ENCODE data around the gene ABO. TPM values are rescaled to one million over a fixed set of nuclear protein-coding genes. Genes with fewer than 3 reads are reported as not detected.
"Not testable (repeated sequence)": the region's sequence is repeated elsewhere in the genome, so short reads cannot be mapped to it uniquely, and the experiment has no call there.

Gene ABO
- total and polyA plus RNA-seq, 9 of the 15 experiments (the other 6 are each of a cell fraction or from before 2014, with no cell fraction given) = 5.0 to 21.9 (median 11.9) TPM

- peak; percentile 59; the same call in 1 of the 2 replicates for TF ChIP-seq ID3 (CRISPR knock-in tag; IDR thresholded peaks at IDR 0.05)
- peak; percentile 97 for TF ChIP-seq ID3 (tag; IDR thresholded peaks at IDR 0.05)
- peak; percentile 73; the same call in 1 of the 2 replicates for TF ChIP-seq HINFP (tag; conservative IDR thresholded peaks at IDR 0.05; ENCODE audit: low read depth)
- TF ChIP-seq CEBPB (tag; IDR thresholded peaks at IDR 0.05) = peak; percentile 55; the same call in 1 of the 2 replicates
- TF ChIP-seq TOE1 (IDR thresholded peaks at IDR 0.05; ENCODE audit: borderline replicate concordance) = peak; percentile 39; the same call in 1 of the 2 replicates
- not testable (repeated sequence) for TF ChIP-seq TOE1 (CRISPR knock-in tag; IDR thresholded peaks at IDR 0.05; ENCODE audit: borderline replicate concordance, low read depth)
- peak; percentile 82 for TF ChIP-seq KHSRP (IDR thresholded peaks at IDR 0.05)
- 0 out of 2 replicates have a peak, but pooled peaks have one; percentile 26 for TF ChIP-seq ZBED1 (IDR thresholded peaks at IDR 0.05)
- TF ChIP-seq NCOA2 (IDR thresholded peaks at IDR 0.05; ENCODE audit: partially characterized antibody in 2 of 2) = peak in 1 of 2 experiments; percentile 49
- peak; percentile 88 for TF ChIP-seq ZNF668 (CRISPR knock-in tag; IDR thresholded peaks at IDR 0.05)
- TF ChIP-seq CUX1 (CRISPR knock-in tag; IDR thresholded peaks at IDR 0.05) = 0 out of 2 replicates have a peak, but pooled peaks have one; percentile 46
- TF ChIP-seq MTA2 (IDR thresholded peaks at IDR 0.05; ENCODE audit: low read depth) = peak; percentile 97
- peak; percentile 66 for TF ChIP-seq USF1 (CRISPR knock-in tag; IDR thresholded peaks at IDR 0.05)
- peak; percentile 46 for TF ChIP-seq PHF20 (IDR thresholded peaks at IDR 0.05; ENCODE audit: partially characterized antibody)
- TF ChIP-seq ZBTB9 (CRISPR knock-in tag; IDR thresholded peaks at IDR 0.05) = peak; percentile 57; the same call in 1 of the 2 replicates
- peak; percentile 83; the same call in 1 of the 2 replicates for TF ChIP-seq NCOA1 (IDR thresholded peaks at IDR 0.05; ENCODE audit: low read depth)
- TF ChIP-seq RBBP5 (IDR thresholded peaks at IDR 0.05; ENCODE audit: borderline replicate concordance, insufficient read depth, low read length, poor library complexity, severe bottlenecking) = peak; percentile 64
Observed at GRCh38 chr9:133283255-133284032, 8.4 kb upstream of the ABO start (continued).

Measured in K562 (cell line).